HG03108 (cell line): ENCODE measurements around the gene ARHGEF19.
"Not testable (repeated sequence)": the region's sequence is repeated elsewhere in the genome, so short reads cannot be mapped to it uniquely, and the experiment has no call there.

Source experiments
- ATAC-seq: cut with Tn5 transposase; IDR thresholded peaks from one replicate; pipeline ENCODE4 v1.9.1; 2021; ENCODE audit warnings: moderate library complexity; ENCODE audit not compliant: unreplicated experiment

ARHGEF19 gene

GRCh38 chr1:16222716-16223115, 10.3 kb upstream of the ARHGEF19 start:
- not testable (repeated sequence) for ATAC-seq

GRCh38 chr1:16221499-16221898, 9.0 kb upstream of the ARHGEF19 start:
- no peak for ATAC-seq

- ATAC-seq, result no peak
Observed at GRCh38 chr1:16219968-16220500, 7.6 kb upstream of the ARHGEF19 start.

- ATAC-seq, result no peak
Observed at GRCh38 chr1:16218674-16219071, 6.2 kb upstream of the ARHGEF19 start.

GRCh38 chr1:16218014-16218673, 5.7 kb upstream of the ARHGEF19 start:
- ATAC-seq, result no peak

GRCh38 chr1:16217061-16217785, 4.8 kb upstream of the ARHGEF19 start:
- ATAC-seq, result peak; percentile 88

- ATAC-seq, result peak; percentile 42
Observed at GRCh38 chr1:16215882-16216753, 3.7 kb upstream of the ARHGEF19 start.

GRCh38 chr1:16215240-16215639, 2.8 kb upstream of the ARHGEF19 start:
- ATAC-seq, result not testable (repeated sequence)

- not testable (repeated sequence) for ATAC-seq
Observed at GRCh38 chr1:16213544-16213943, 1.1 kb upstream of the ARHGEF19 start.

GRCh38 chr1:16213013-16213412, 561 bp upstream of the ARHGEF19 start:
- ATAC-seq, result no peak

GRCh38 chr1:16211824-16212223, 628 bp downstream of the ARHGEF19 start:
- ATAC-seq, result no peak

GRCh38 chr1:16210581-16210980, 1.9 kb downstream of the ARHGEF19 start:
- no peak for ATAC-seq

- ATAC-seq, result no peak
Observed at GRCh38 chr1:16209847-16210407, 2.5 kb downstream of the ARHGEF19 start.

- ATAC-seq, result no peak
Observed at GRCh38 chr1:16209132-16209846, 3.2 kb downstream of the ARHGEF19 start.

GRCh38 chr1:16208270-16208987, 4.0 kb downstream of the ARHGEF19 start:
- ATAC-seq, result no peak

GRCh38 chr1:16207318-16208269, 4.9 kb downstream of the ARHGEF19 start:
- no peak for ATAC-seq

GRCh38 chr1:16206547-16207317, 5.7 kb downstream of the ARHGEF19 start:
- peak; percentile 73 for ATAC-seq
